Lower leg skin (tissue), 3 donors: ENCODE results near the gene PSAPL1.

Source experiments
- CTCF ChIP-seq, 3 donors: fragments of 450-650 bp; IDR thresholded peaks; one replicate each; pipeline ENCODE4 v1.5.1; 2016; ENCODE audit warnings: antibody characterized with exemption in 3 of 3, mild to moderate bottlenecking in 3 of 3, moderate library complexity in 2 of 3
- POLR2A ChIP-seq, 2 donors: fragments of 450-650 bp; IDR thresholded peaks; one replicate each; pipeline ENCODE4 v1.6.1; 2016 to 2017; ENCODE audit warnings: antibody characterized with exemption in 2 of 2, mild to moderate bottlenecking in 1 of 2, moderate library complexity in 1 of 2

GRCh38 chr4:7415927-7416686 is 18.6 kb downstream of the PSAPL1 start:
- TF ChIP-seq CTCF (IDR thresholded peaks at IDR 0.05), result no peak
- no peak for TF ChIP-seq POLR2A (IDR thresholded peaks at IDR 0.05)
